K562 (cell line): ENCODE results near the gene SPEF1. TPM values are rescaled to one million over a fixed set of nuclear protein-coding genes. Genes with fewer than 3 reads are reported as not detected.

Experiments
- CBX1 ChIP-seq: sonication (generic); IDR thresholded peaks from 2 replicates; pipeline ENCODE4 v1.6.1; 2016; ENCODE audit warnings: antibody characterized with exemption, low read depth, mild to moderate bottlenecking
- CC2D1A ChIP-seq: fragments of 450-650 bp; IDR thresholded peaks from 2 replicates; pipeline ENCODE4 v1.6.1; 2017; ENCODE audit warnings: mild to moderate bottlenecking
- CHCHD3 ChIP-seq: fragments of 250-450 bp; sonication (Bioruptor Pico); IDR thresholded peaks from 2 replicates; pipeline ENCODE4 v2.1.2; 2022; ENCODE audit warnings: mild to moderate bottlenecking
- FOXJ2 ChIP-seq: fragments of 200-800 bp; sonication (Bioruptor generic); IDR thresholded peaks from 2 replicates; pipeline ENCODE4 v1.6.1; 2016; ENCODE audit warnings: missing genetic modification characterization, missing compliant biosample characterization
- GABPA ChIP-seq: fragments of 200-800 bp; sonication (Bioruptor generic); conservative IDR thresholded peaks from 2 replicates; pipeline ENCODE4 v1.6.1; 2016; ENCODE audit warnings: low read depth, missing genetic modification characterization, missing compliant biosample characterization
- HDAC8 ChIP-seq: fragments of 450-650 bp; IDR thresholded peaks from 2 replicates; pipeline ENCODE4 v1.6.1; 2016; ENCODE audit warnings: mild to moderate bottlenecking, missing genetic modification characterization, moderate library complexity, missing compliant biosample characterization
- HSF4 ChIP-seq: fragments of 250-450 bp; sonication (Bioruptor Pico); IDR thresholded peaks from 2 replicates; pipeline ENCODE4 v2.1.2; 2022; ENCODE audit warnings: mild to moderate bottlenecking, moderate library complexity, borderline replicate concordance
- L3MBTL2 ChIP-seq: fragments of 450-650 bp; IDR thresholded peaks from 2 replicates; pipeline ENCODE4 v1.6.1; 2016; ENCODE audit warnings: mild to moderate bottlenecking, moderate library complexity
- MAZ ChIP-seq, 2 experiments: fragments of 450-650 bp in 1 of 2; sonication (generic) in 1 of 2; formaldehyde crosslinking; IDR thresholded peaks in 1 of 2; conservative IDR thresholded peaks in 1 of 2; 2 replicates each; pipeline versions ENCODE4 v1.4.0 to v1.5.0; 2020; ENCODE audit warnings: mild to moderate bottlenecking in 1 of 2, missing genetic modification reagents in 1 of 2
- NR2C1 ChIP-seq, 2 experiments: fragments of 450-650 bp; IDR thresholded peaks; 2 replicates each; pipeline ENCODE4 v1.6.1; 2017; ENCODE audit warnings: mild to moderate bottlenecking in 2 of 2, antibody characterized with exemption in 1 of 2, inconsistent platforms in 1 of 2, missing compliant biosample characterization in 1 of 2, missing genetic modification characterization in 1 of 2
- PPARD ChIP-seq: fragments of 250-450 bp; sonication (Bioruptor Pico); IDR thresholded peaks from 2 replicates; pipeline ENCODE4 v1.8.0; 2022; ENCODE audit warnings: inconsistent platforms, mild to moderate bottlenecking, moderate library complexity
- RBM34 ChIP-seq: fragments of 200-400 bp; formaldehyde crosslinking; IDR thresholded peaks from 2 replicates; pipeline ENCODE4 v1.6.1; 2018; ENCODE audit warnings: low read length, borderline replicate concordance; ENCODE audit not compliant: insufficient read depth
- RUNX1 ChIP-seq: sonication (generic); IDR thresholded peaks from 2 replicates; pipeline ENCODE4 v1.6.1; 2016; ENCODE audit warnings: antibody characterized with exemption, low read depth
- TAF1 ChIP-seq: IDR thresholded peaks from 2 replicates; pipeline ENCODE4 v1.6.1; 2011; ENCODE audit warnings: mild to moderate bottlenecking, low read length, moderate library complexity; ENCODE audit not compliant: insufficient read depth, control insufficient read depth, severe bottlenecking; ENCODE audit errors: extremely low read depth
- WHSC1 ChIP-seq: IDR thresholded peaks from one replicate; pipeline ENCODE4 v1.6.1; 2012; ENCODE audit warnings: low read length, control low read depth, inconsistent platforms
- ZNF212 ChIP-seq: fragments of 450-650 bp; formaldehyde crosslinking; IDR thresholded peaks from 2 replicates; pipeline ENCODE4 v1.4.0; 2020; ENCODE audit warnings: mild to moderate bottlenecking
- ZNF311 ChIP-seq: fragments of 250-450 bp; sonication (Bioruptor Pico); IDR thresholded peaks from 2 replicates; pipeline ENCODE4 v1.4.0; 2020; ENCODE audit warnings: mild to moderate bottlenecking, moderate library complexity
- ZNF354B ChIP-seq: fragments of 250-450 bp; sonication (Bioruptor Pico); IDR thresholded peaks from 2 replicates; pipeline ENCODE4 v1.4.0; 2020
- ZNF695 ChIP-seq: fragments of 450-650 bp; formaldehyde crosslinking; IDR thresholded peaks from 2 replicates; pipeline ENCODE4 v1.4.0; 2020; ENCODE audit warnings: mild to moderate bottlenecking, moderate library complexity
- polyA plus RNA-seq, 8 experiments: library from polyadenylated mRNA; depleted of rRNA in 4 of 8; stranded (reverse) in 5 of 8; unstranded in 3 of 8; fragments of >200 nt; fragmentation: Nextera tagmentation in 2 of 8; fragmentation: Illumina TruSeq in 1 of 8; extraction: Ambion mirVana in 2 of 8; extraction: Trizol in 1 of 8; gene quantifications; 2 replicates each; pipeline versions ENCODE4 v1.2.1 to v1.2.3, GENCODE V29; 2011 to 2014; ENCODE audit warnings: inconsistent platforms in 1 of 8, missing spikeins in 1 of 8
- total RNA-seq, 7 experiments: library from RNA; depleted of rRNA in 6 of 7; stranded (reverse); fragments of >200 nt in 6 of 7; fragmentation: Illumina TruSeq in 2 of 7; extraction: Trizol in 2 of 7; gene quantifications; 2 replicates each; pipeline versions ENCODE4 v1.2.1 to v1.2.3, GENCODE V29; 2011 to 2021; ENCODE audit warnings: low replicate concordance in 1 of 7
- TF ChIP-seq, protein P1 (sequence below): fragments of 450-650 bp; IDR thresholded peaks from one replicate; pipeline ENCODE4 v1.6.1; 2018; ENCODE audit warnings: mild to moderate bottlenecking, moderate library complexity; ENCODE audit not compliant: partially characterized antibody
- TF ChIP-seq, protein P2 (sequence below): IDR thresholded peaks from 2 replicates; pipeline ENCODE4 v1.6.1; 2011; ENCODE audit warnings: borderline replicate concordance, low read depth, mild to moderate bottlenecking, moderate library complexity, low read length; ENCODE audit not compliant: insufficient read depth, poor library complexity, severe bottlenecking
- TF ChIP-seq, protein P3 (sequence below): sonication (generic); formaldehyde crosslinking; IDR thresholded peaks from 2 replicates; pipeline ENCODE4 v1.8.0; 2022; ENCODE audit warnings: missing genetic modification reagents, mild to moderate bottlenecking, borderline replicate concordance

The SPEF1 gene
- total and polyA plus RNA-seq, 9 of the 15 experiments (the other 6 are each of a cell fraction or from before 2014, with no cell fraction given) = not detected

DNA sequence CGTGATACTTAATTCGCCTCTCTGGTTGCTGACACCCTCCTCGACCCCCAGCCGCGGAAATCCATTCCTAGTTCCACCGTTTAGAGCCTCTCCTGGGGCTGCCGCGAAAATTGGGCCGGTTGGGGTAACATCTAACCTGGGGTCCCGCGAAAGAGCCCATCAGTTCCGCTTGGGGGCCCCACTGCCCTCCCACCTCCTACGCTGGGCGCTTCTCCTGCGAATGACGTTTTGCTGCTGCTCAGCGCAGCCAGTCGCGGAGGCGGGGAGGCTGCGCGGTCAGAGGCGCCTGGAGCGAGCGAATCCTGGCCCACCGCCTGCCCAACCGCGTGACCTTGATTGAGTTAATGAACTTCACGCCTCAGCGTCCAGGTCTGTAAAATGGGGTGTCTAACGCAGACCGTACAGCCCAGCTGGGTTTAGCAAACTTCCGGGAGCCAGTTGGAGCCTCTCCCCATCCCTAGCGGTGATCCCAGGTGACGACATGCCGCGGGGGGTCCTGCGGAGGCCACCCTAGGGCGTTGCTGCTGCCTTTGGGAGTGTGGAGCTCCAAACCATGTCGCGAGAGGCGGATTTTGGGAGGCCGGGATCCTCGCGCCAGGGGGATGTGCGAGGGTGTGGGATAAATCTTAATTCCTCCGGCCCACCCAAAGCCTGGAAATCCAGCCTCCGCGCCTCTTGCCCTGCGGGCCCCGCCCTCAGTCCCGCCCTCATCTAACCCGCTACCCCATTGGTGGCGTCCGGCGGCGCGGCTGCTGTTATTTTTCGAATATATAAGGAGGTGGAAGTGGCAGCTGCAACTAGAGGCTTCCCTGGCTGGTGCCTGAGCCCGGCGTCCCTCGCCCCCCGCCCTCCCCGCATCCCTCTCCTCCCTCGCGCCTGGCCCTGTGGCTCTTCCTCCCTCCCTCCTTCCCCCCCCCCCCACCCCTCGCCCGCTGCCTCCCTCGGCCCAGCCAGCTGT lies 14.5 kb upstream of the SPEF1 start, which contains the start of gene CDC25B (continued):
- no peak for TF ChIP-seq ZNF354B (CRISPR knock-in tag)
- TF ChIP-seq L3MBTL2 = peak; percentile 59; the same call in 1 of the 2 replicates
- TF ChIP-seq TAF1 = peak; percentile 21
- no peak for TF ChIP-seq HDAC8 (tag)
- TF ChIP-seq, protein P1, sequence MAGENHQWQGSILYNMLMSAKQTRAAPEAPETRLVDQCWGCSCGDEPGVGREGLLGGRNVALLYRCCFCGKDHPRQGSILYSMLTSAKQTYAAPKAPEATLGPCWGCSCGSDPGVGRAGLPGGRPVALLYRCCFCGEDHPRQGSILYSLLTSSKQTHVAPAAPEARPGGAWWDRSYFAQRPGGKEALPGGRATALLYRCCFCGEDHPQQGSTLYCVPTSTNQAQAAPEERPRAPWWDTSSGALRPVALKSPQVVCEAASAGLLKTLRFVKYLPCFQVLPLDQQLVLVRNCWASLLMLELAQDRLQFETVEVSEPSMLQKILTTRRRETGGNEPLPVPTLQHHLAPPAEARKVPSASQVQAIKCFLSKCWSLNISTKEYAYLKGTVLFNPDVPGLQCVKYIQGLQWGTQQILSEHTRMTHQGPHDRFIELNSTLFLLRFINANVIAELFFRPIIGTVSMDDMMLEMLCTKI = no peak
- TF ChIP-seq NR2C1 (IDR thresholded peaks at IDR 0.05) = 0 out of 2 replicates have a peak, but pooled peaks have one; percentile 25
- peak; percentile 47; the same call in 1 of the 2 replicates for TF ChIP-seq NR2C1 (tag; IDR thresholded peaks at IDR 0.05)
- TF ChIP-seq CHCHD3 (CRISPR knock-in tag) = no peak
- TF ChIP-seq RUNX1 = no peak
- TF ChIP-seq HSF4 (CRISPR knock-in tag) = no peak
- TF ChIP-seq CBX1 = peak; percentile 98
- TF ChIP-seq RBM34 = no peak
- TF ChIP-seq ZNF212 (CRISPR knock-in tag) = no peak
- TF ChIP-seq GABPA (tag) = peak; percentile 62
- no peak for TF ChIP-seq ZNF695
- TF ChIP-seq, protein P2, sequence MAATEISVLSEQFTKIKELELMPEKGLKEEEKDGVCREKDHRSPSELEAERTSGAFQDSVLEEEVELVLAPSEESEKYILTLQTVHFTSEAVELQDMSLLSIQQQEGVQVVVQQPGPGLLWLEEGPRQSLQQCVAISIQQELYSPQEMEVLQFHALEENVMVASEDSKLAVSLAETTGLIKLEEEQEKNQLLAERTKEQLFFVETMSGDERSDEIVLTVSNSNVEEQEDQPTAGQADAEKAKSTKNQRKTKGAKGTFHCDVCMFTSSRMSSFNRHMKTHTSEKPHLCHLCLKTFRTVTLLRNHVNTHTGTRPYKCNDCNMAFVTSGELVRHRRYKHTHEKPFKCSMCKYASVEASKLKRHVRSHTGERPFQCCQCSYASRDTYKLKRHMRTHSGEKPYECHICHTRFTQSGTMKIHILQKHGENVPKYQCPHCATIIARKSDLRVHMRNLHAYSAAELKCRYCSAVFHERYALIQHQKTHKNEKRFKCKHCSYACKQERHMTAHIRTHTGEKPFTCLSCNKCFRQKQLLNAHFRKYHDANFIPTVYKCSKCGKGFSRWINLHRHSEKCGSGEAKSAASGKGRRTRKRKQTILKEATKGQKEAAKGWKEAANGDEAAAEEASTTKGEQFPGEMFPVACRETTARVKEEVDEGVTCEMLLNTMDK = peak; percentile 37
- no peak for TF ChIP-seq WHSC1
- TF ChIP-seq, protein P3, sequence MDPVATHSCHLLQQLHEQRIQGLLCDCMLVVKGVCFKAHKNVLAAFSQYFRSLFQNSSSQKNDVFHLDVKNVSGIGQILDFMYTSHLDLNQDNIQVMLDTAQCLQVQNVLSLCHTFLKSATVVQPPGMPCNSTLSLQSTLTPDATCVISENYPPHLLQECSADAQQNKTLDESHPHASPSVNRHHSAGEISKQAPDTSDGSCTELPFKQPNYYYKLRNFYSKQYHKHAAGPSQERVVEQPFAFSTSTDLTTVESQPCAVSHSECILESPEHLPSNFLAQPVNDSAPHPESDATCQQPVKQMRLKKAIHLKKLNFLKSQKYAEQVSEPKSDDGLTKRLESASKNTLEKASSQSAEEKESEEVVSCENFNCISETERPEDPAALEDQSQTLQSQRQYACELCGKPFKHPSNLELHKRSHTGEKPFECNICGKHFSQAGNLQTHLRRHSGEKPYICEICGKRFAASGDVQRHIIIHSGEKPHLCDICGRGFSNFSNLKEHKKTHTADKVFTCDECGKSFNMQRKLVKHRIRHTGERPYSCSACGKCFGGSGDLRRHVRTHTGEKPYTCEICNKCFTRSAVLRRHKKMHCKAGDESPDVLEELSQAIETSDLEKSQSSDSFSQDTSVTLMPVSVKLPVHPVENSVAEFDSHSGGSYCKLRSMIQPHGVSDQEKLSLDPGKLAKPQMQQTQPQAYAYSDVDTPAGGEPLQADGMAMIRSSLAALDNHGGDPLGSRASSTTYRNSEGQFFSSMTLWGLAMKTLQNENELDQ (CRISPR knock-in tag) = no peak
- no peak for TF ChIP-seq ZNF311 (CRISPR knock-in tag)
- peak; percentile 36 to 49; a peak in 3 of 4 replicates for TF ChIP-seq MAZ (CRISPR knock-in tag; conservative IDR thresholded peaks at IDR 0.05 in 1 of 2, IDR thresholded peaks at IDR 0.05 in 1 of 2)
- TF ChIP-seq FOXJ2 (tag) = no peak
- TF ChIP-seq PPARD = no peak
- 0 out of 2 replicates have a peak, but pooled peaks have one; percentile 30 for TF ChIP-seq CC2D1A
